ENCODE data around the gene NEFH.

DNA sequence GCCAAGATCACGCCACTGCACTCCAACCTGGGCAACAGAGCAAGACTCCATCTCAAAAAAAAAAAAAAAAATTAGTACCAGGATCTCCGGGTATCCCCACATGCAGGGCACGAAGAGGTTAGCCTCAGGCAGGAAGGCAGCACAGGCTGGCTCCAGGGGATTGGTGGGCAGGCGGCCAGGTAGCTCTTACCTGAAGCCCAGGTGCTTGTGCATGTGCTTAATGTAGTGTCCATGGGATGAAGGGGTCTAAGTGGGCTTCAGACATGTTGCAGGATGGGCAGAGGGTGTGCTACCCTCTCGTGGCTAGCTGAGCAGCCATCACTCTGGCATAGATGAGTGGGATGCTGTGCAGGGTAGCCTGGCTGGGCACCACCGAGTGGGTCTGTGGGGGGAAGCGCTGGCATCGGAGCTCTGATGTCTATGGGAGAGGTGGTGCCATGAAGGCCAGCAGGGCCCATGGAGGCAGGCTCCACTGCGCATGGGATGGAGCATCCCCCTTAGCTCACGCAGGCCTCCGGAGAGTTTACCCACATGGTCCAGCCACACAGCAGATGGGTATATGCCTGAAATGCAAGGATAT lies 30.6 kb upstream of the NEFH start:
- TF ChIP-seq CTCF (IDR thresholded peaks at IDR 0.05) (no peak), EZH2 (IDR thresholded peaks at IDR 0.05; ENCODE audit: borderline replicate concordance, insufficient read depth, low read depth, low read length, poor library complexity, severe bottlenecking) (no peak)
